Uterus (tissue), 4 donors: ENCODE data around the gene ATAD3C. TPM values are rescaled to one million over a fixed set of nuclear protein-coding genes. Genes with fewer than 3 reads are reported as not detected.
"Not testable (repeated sequence)": the region's sequence is repeated elsewhere in the genome, so short reads cannot be mapped to it uniquely, and the experiment has no call there.

Experiments used
- DNase-seq, 2 donors: peaks; one replicate each; pipeline ENCODE4 v3.0.0-alpha.2; 2019 to 2020
- H3K27ac ChIP-seq, 2 donors: fragments of 200-600 bp; sonication (generic); 1 replicate in 1 of 2; 2 replicates in 1 of 2; pipeline ENCODE4 v1.5.1; 2016 to 2018
- H3K27me3 ChIP-seq, 2 donors: fragments of 200-600 bp; sonication (generic); one replicate each; pipeline ENCODE4 v1.5.1; 2018 to 2019; ENCODE audit warnings: control low read depth in 1 of 2
- H3K36me3 ChIP-seq, 2 donors: fragments of 200-600 bp; sonication (generic); one replicate each; pipeline ENCODE4 v1.5.1; 2019; ENCODE audit warnings: control low read depth in 1 of 2
- H3K4me1 ChIP-seq, 2 donors: fragments of 200-600 bp; sonication (generic); one replicate each; pipeline ENCODE4 v1.5.1; 2018 to 2019; ENCODE audit warnings: control low read depth in 1 of 2
- H3K4me3 ChIP-seq, 2 donors: fragments of 200-600 bp; sonication (generic); 1 replicate in 1 of 2; 2 replicates in 1 of 2; pipeline ENCODE4 v1.5.1; 2018 to 2019; ENCODE audit warnings: mild to moderate bottlenecking in 1 of 2
- H3K9me3 ChIP-seq, 2 donors: fragments of 200-600 bp; sonication (generic); one replicate each; pipeline ENCODE4 v1.5.1; 2019; ENCODE audit warnings: control low read depth in 1 of 2
- POLR2A ChIP-seq, 2 donors: fragments of 450-650 bp; IDR thresholded peaks; one replicate each; pipeline ENCODE4 v1.6.1; 2016; ENCODE audit warnings: antibody characterized with exemption in 2 of 2, mild to moderate bottlenecking in 1 of 2, moderate library complexity in 1 of 2
- intact Hi-C: fragments of 100-400 bp; cut with DNase I; formaldehyde crosslinking; loops from one replicate; pipeline ENCODE4 v1.15.1; 2023; ENCODE audit warnings: low total_unique reads
- total RNA-seq, 4 donors: library from RNA; depleted of rRNA in 3 of 4; stranded (reverse); fragments of >200 nt in 3 of 4; gene quantifications; one replicate each; pipeline versions ENCODE4 v1.1.0 to v1.2.4, GENCODE V29; 2014 to 2023
- TF ChIP-seq, protein P1 (sequence below), 4 experiments: fragments of 200-600 bp in 2 of 4; fragments of 450-650 bp in 2 of 4; sonication (generic) in 2 of 4; IDR thresholded peaks; one replicate each; pipeline ENCODE4 v1.5.1; 2016 to 2019; ENCODE audit warnings: antibody characterized with exemption in 4 of 4, mild to moderate bottlenecking in 2 of 4, moderate library complexity in 1 of 4
- donor health status: DM: yes; HTN: yes; CAD: no.

The ATAD3C gene
- total RNA-seq, 4 donors from 2014 or later, result 0.77 to 3.8 (median 1.7) TPM; not detected in 1

DNA sequence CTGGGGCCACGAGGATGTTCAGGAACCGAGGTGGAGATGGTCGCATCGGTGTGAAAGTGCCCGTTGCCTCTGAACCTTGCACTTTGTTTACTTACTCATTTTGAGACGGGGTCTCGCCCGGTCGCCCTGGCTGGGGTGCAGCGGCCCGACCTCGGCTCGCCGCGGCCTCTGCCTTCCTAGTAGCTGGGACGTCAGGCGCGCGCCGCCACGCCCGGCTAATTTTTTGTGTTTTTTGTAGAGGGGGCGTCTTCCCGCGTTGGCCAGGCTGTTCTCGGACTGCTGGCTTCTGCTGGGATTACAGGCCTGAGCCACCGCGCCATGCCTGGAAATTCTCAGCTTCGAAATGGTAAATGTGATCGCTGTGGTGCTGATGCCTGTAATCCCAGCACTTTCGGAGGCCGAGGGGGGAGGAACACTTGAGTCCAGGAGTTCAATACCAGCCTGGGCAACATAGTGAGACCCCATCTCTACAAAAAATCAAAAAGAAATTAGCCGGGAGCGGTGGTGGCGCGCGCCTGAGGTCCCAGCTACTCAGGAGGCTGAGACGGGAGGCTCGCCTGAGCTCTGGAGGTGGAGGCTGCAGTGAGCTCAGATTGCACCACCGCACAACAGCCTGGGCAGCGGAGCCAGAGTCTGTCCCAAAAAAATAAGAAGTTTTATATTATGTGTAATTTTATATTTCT, 41.7 kb upstream of the ATAD3C start:
- H3K4me1 ChIP-seq, result peaks cover 7 to 19% of the 10 kb centered on the region in 2 donors
- TF ChIP-seq, protein P1, sequence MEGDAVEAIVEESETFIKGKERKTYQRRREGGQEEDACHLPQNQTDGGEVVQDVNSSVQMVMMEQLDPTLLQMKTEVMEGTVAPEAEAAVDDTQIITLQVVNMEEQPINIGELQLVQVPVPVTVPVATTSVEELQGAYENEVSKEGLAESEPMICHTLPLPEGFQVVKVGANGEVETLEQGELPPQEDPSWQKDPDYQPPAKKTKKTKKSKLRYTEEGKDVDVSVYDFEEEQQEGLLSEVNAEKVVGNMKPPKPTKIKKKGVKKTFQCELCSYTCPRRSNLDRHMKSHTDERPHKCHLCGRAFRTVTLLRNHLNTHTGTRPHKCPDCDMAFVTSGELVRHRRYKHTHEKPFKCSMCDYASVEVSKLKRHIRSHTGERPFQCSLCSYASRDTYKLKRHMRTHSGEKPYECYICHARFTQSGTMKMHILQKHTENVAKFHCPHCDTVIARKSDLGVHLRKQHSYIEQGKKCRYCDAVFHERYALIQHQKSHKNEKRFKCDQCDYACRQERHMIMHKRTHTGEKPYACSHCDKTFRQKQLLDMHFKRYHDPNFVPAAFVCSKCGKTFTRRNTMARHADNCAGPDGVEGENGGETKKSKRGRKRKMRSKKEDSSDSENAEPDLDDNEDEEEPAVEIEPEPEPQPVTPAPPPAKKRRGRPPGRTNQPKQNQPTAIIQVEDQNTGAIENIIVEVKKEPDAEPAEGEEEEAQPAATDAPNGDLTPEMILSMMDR (IDR thresholded peaks at IDR 0.05), result no peak
- TF ChIP-seq POLR2A (IDR thresholded peaks at IDR 0.05), result no peak
- H3K4me3 ChIP-seq, result peak overlapping the region; percentile 84 to 88
- no peak for DNase-seq
- no peaks in the 10 kb centered on the region for H3K27me3 ChIP-seq
- intact Hi-C loops, result no loop called here
- H3K27ac ChIP-seq, result peak overlapping the region; percentile 72 to 82
- H3K36me3 ChIP-seq, result no peaks in the 10 kb centered on the region
- no peaks in the 10 kb centered on the region for H3K9me3 ChIP-seq

- DNase-seq, H3K27me3 ChIP-seq, H3K9me3 ChIP-seq, H3K27ac ChIP-seq, H3K4me3 ChIP-seq, H3K36me3 ChIP-seq, intact Hi-C loops: not testable (repeated sequence)
- H3K4me1 ChIP-seq, result peaks cover 6 to 19% of the 10 kb centered on the region in 2 donors
Measured at GRCh38 chr1:1410238-1410637, 39.3 kb upstream of the ATAD3C start.

DNA sequence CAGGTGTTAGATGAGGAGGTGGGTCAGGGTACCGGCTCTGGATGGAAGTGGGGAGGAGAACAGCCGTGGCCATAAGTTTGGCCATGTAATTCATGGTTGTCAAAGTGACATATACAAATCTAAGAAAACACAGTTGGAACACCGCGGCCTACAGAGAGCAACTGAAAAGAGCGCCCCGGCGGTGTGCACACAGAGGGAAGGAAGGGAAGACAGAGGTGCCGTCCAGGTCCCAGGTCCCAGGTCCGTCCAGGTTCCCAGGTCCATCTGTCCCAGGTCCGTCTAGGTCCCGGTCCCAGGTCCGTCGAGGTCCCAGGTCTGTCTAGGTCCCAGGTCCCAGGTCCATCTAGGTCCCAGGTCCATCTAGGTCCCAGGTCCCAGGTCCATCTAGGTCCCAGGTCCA, 37.9 kb upstream of the ATAD3C start:
- Histone ChIP-seq H3K4me1 (peaks cover 0 to 8% of the 10 kb centered on the region in 2 donors), H3K4me3 (no peak overlapping the region), H3K27ac (no peak overlapping the region), H3K9me3 (no peaks in the 10 kb centered on the region), H3K36me3 (no peaks in the 10 kb centered on the region), H3K27me3 (no peaks in the 10 kb centered on the region)
- TF ChIP-seq, protein P1 (IDR thresholded peaks at IDR 0.05), result no peak
- TF ChIP-seq POLR2A (IDR thresholded peaks at IDR 0.05), result no peak
- intact Hi-C loops, result no loop called here
- no peak for DNase-seq

GRCh38 chr1:1412311-1412902, 37.1 kb upstream of the ATAD3C start:
- H3K9me3 ChIP-seq, DNase-seq, H3K4me1 ChIP-seq, intact Hi-C loops, H3K4me3 ChIP-seq, H3K36me3 ChIP-seq, H3K27ac ChIP-seq, H3K27me3 ChIP-seq: not testable (repeated sequence)

GRCh38 chr1:1415751-1416150, 33.7 kb upstream of the ATAD3C start:
- no peak for DNase-seq
- H3K4me3 ChIP-seq, result no peak overlapping the region
- H3K27me3 ChIP-seq, result no peaks in the 10 kb centered on the region
- no peak for TF ChIP-seq POLR2A (IDR thresholded peaks at IDR 0.05)
- TF ChIP-seq, protein P1 (IDR thresholded peaks at IDR 0.05), result no peak
- no peaks in the 10 kb centered on the region for H3K36me3 ChIP-seq
- H3K4me1 ChIP-seq, result no peaks in the 10 kb centered on the region
- no peaks in the 10 kb centered on the region for H3K9me3 ChIP-seq
- intact Hi-C loops, result no loop called here
- no peak overlapping the region for H3K27ac ChIP-seq

- DNase-seq, H3K9me3 ChIP-seq, H3K4me1 ChIP-seq, H3K4me3 ChIP-seq, intact Hi-C loops, H3K27me3 ChIP-seq, H3K27ac ChIP-seq, H3K36me3 ChIP-seq: not testable (repeated sequence)
Measured at GRCh38 chr1:1417396-1417795, 32.1 kb upstream of the ATAD3C start.

GRCh38 chr1:1417825-1418463, 31.5 kb upstream of the ATAD3C start:
- H3K36me3 ChIP-seq, H3K4me3 ChIP-seq, H3K9me3 ChIP-seq, DNase-seq, H3K4me1 ChIP-seq, intact Hi-C loops, H3K27me3 ChIP-seq, H3K27ac ChIP-seq: not testable (repeated sequence)
